Lower lobe of right lung (tissue), 2 donors: Measurements from ENCODE around the gene SCRT2. TPM values are rescaled to one million over a fixed set of nuclear protein-coding genes. Genes with fewer than 3 reads are reported as not detected.

Source experiments
- ATAC-seq, 2 donors: fragments of 200-7000 bp; cut with Tn5 transposase; one replicate each; pipeline ENCODE4 v1.9.1; 2020 to 2022; ENCODE audit warnings: mild to moderate bottlenecking in 2 of 2, moderate library complexity in 2 of 2
- DNase-seq: peaks from one replicate; pipeline ENCODE4 v3.0.0-alpha.2; 2020
- H3K27ac ChIP-seq: fragments of 200-600 bp; one replicate; pipeline ENCODE4 v1.8.0; 2022
- H3K27me3 ChIP-seq: fragments of 200-600 bp; one replicate; pipeline ENCODE4 v1.8.0; 2022; ENCODE audit warnings: low read depth
- H3K36me3 ChIP-seq: fragments of 200-600 bp; one replicate; pipeline ENCODE4 v1.8.0; 2022; ENCODE audit warnings: mild to moderate bottlenecking
- H3K4me1 ChIP-seq: fragments of 200-600 bp; one replicate; pipeline ENCODE4 v1.8.0; 2022
- H3K4me3 ChIP-seq: fragments of 200-600 bp; one replicate; pipeline ENCODE4 v1.8.0; 2022; ENCODE audit warnings: mild to moderate bottlenecking
- H3K9me3 ChIP-seq: fragments of 200-600 bp; one replicate; pipeline ENCODE4 v1.8.0; 2022
- CTCF ChIP-seq: fragments of 200-600 bp; IDR thresholded peaks from one replicate; pipeline ENCODE4 v1.8.0; 2022; ENCODE audit warnings: antibody characterized with exemption, mild to moderate bottlenecking
- intact Hi-C: fragments of 100-400 bp; cut with DNase I; formaldehyde crosslinking; loops from one replicate; pipeline ENCODE4 v1.11.0; 2022
- total RNA-seq: library from RNA; stranded (reverse); fragmentation: NEBNext Ultra II Directional; extraction: Animal tissue kit (Norgen Biotek cat#: 25700); gene quantifications from one replicate; pipeline ENCODE4 v1.2.1, GENCODE V29; 2021
- donor health status: DM: no; HTN: yes; CAD: no; lungs with severe emphysema.

The SCRT2 gene
- total RNA-seq, 1 donor from 2014 or later, result not detected

GRCh38 chr20:641516-641875 is 34.1 kb downstream of the SCRT2 start:
- Histone ChIP-seq H3K27me3 (no peaks in the 10 kb centered on the region), H3K4me3 (no peak overlapping the region), H3K27ac (no peak overlapping the region), H3K36me3 (peaks cover under 1% of the 10 kb centered on the region), H3K9me3 (no peaks in the 10 kb centered on the region), H3K4me1 (peaks cover 18% of the 10 kb centered on the region)
- ATAC-seq (no peak), DNase-seq (no peak)
- no peak for TF ChIP-seq CTCF
- intact Hi-C loops, result no loop called here

- ATAC-seq (no peak), DNase-seq (no peak)
- Histone ChIP-seq H3K9me3 (no peaks in the 10 kb centered on the region), H3K4me3 (no peak overlapping the region), H3K27me3 (no peaks in the 10 kb centered on the region), H3K4me1 (peaks cover 13% of the 10 kb centered on the region), H3K36me3 (no peaks in the 10 kb centered on the region), H3K27ac (no peak overlapping the region)
- intact Hi-C loops, result no loop called here
- TF ChIP-seq CTCF, result no peak
Observed at GRCh38 chr20:640674-641515, 34.7 kb downstream of the SCRT2 start.

- no peak overlapping the region for H3K4me3 ChIP-seq
- H3K27me3 ChIP-seq, result no peaks in the 10 kb centered on the region
- peaks cover 4% of the 10 kb centered on the region for H3K4me1 ChIP-seq
- no peaks in the 10 kb centered on the region for H3K36me3 ChIP-seq
- TF ChIP-seq CTCF, result no peak
- intact Hi-C loops, result no loop called here
- DNase-seq (no peak), ATAC-seq (no peak)
- H3K9me3 ChIP-seq, result no peaks in the 10 kb centered on the region
- no peak overlapping the region for H3K27ac ChIP-seq
Observed at GRCh38 chr20:638579-638978, 37.0 kb downstream of the SCRT2 start.

- no peak for TF ChIP-seq CTCF
- intact Hi-C loops, result no loop called here
Observed at GRCh38 chr20:637559-637958, 38.0 kb downstream of the SCRT2 start.

GRCh38 chr20:635893-636338 is 39.7 kb downstream of the SCRT2 start:
- no peak overlapping the region for H3K27ac ChIP-seq
- no peaks in the 10 kb centered on the region for H3K27me3 ChIP-seq
- DNase-seq, result no peak
- H3K9me3 ChIP-seq, result no peaks in the 10 kb centered on the region
- no peaks in the 10 kb centered on the region for H3K36me3 ChIP-seq
- intact Hi-C loops, result no loop called here
- TF ChIP-seq CTCF, result no peak
- ATAC-seq, result no peak
- H3K4me3 ChIP-seq, result no peak overlapping the region
- H3K4me1 ChIP-seq, result no peaks in the 10 kb centered on the region

More at GRCh38 chr20:637559-637958, 38.0 kb downstream of the SCRT2 start:
- no peak for ATAC-seq
- H3K27ac ChIP-seq, result no peak overlapping the region
- no peak for DNase-seq
- no peaks in the 10 kb centered on the region for H3K27me3 ChIP-seq
- no peaks in the 10 kb centered on the region for H3K36me3 ChIP-seq
- H3K9me3 ChIP-seq, result no peaks in the 10 kb centered on the region
- H3K4me3 ChIP-seq, result no peak overlapping the region
- peaks cover 3% of the 10 kb centered on the region for H3K4me1 ChIP-seq
